HepG2 (cell line): ENCODE data around the gene OR2A42. TPM values are rescaled to one million over a fixed set of nuclear protein-coding genes. Genes with fewer than 3 reads are reported as not detected.
"Not testable (repeated sequence)": the region's sequence is repeated elsewhere in the genome, so short reads cannot be mapped to it uniquely, and the experiment has no call there.

Experiments
- ATAC-seq: fragments of 200-7000 bp; cut with Tn5 transposase; 3 replicates; pipeline ENCODE4 v1.9.1; 2020; ENCODE audit warnings: mild to moderate bottlenecking, moderate library complexity
- BruUV-seq: library from RNA; stranded (reverse); fragments of 400-500 nt; replicated peaks from 2 replicates; lab custom pipeline; 2021; lab: Mats Ljungman, UMichigan
- CTCF ChIA-PET: fragments of 300-600 bp; formaldehyde crosslinking; extraction: SDS; loops from one replicate; lab custom pipeline; 2021; ENCODE audit warnings: low total read pairs, inconsistent platforms, low intra/inter-chr PET ratio; lab: Yijun Ruan, JAX
- POLR2A ChIA-PET: fragments of 350-600 bp; sonication (Branson Sonifier 250); formaldehyde crosslinking; loops from one replicate; lab custom pipeline; 2020; ENCODE audit warnings: antibody characterized with exemption, inconsistent platforms; lab: Yijun Ruan, JAX
- DNase-seq: peaks from one replicate; pipeline ENCODE4 v3.0.0-alpha.2; 2015; ENCODE audit warnings: low spot score
- FAIRE-seq: peaks from 3 replicates; lab custom pipeline; 2011; peaks lifted over from hg19 to GRCh38; lab: Jason Lieb, UNC
- H2AFZ ChIP-seq: one replicate; pipeline ENCODE4 v1.6.1; 2011; ENCODE audit warnings: low read length, inconsistent platforms
- H3K27ac ChIP-seq: fragments of 300-600 bp; 3 replicates; pipeline ENCODE4 v1.8.0; 2011; ENCODE audit warnings: mixed run types, mild to moderate bottlenecking, mixed read lengths, low read length, inconsistent platforms; ENCODE audit not compliant: insufficient read depth; ENCODE audit errors: extremely low read length
- H3K27me3 ChIP-seq, 2 experiments: fragments of 200-600 bp in 1 of 2; 2 replicates in 1 of 2; 3 replicates in 1 of 2; pipeline versions ENCODE4 v1.6.0 to v1.8.0; 2011; ENCODE audit warnings: low read length in 2 of 2, mild to moderate bottlenecking in 2 of 2, moderate library complexity in 2 of 2, inconsistent platforms in 1 of 2; ENCODE audit not compliant: insufficient read depth in 2 of 2, control insufficient read depth in 1 of 2
- H3K36me3 ChIP-seq, 2 experiments: fragments of 200-600 bp in 1 of 2; replicated peaks in 1 of 2; 2 replicates in 1 of 2; 3 replicates in 1 of 2; pipeline versions ENCODE4 v1.5.1 to v1.8.0; 2011; ENCODE audit warnings: low read length in 2 of 2, inconsistent platforms in 1 of 2; ENCODE audit not compliant: insufficient read depth in 2 of 2, control insufficient read depth in 1 of 2
- H3K4me1 ChIP-seq: 2 replicates; pipeline ENCODE4 v1.5.1; 2012; ENCODE audit warnings: low read length, inconsistent platforms; ENCODE audit not compliant: insufficient read depth
- H3K4me2 ChIP-seq: 2 replicates; pipeline ENCODE4 v1.6.0; 2011; ENCODE audit warnings: low read depth, low read length, inconsistent platforms
- H3K4me3 ChIP-seq, 3 experiments: fragments of 200-600 bp in 1 of 3; sonication (generic), shearing (Covaris generic) in 1 of 3; replicated peaks in 1 of 3; 2 replicates each; pipeline ENCODE4 v1.5.1; 2011 to 2016; ENCODE audit warnings: low read length in 3 of 3, inconsistent platforms in 2 of 3, low read depth in 2 of 3, mild to moderate bottlenecking in 2 of 3, control low read depth in 1 of 3, mixed read lengths in 1 of 3; ENCODE audit not compliant: insufficient read depth in 1 of 3
- H3K79me2 ChIP-seq: one replicate; pipeline ENCODE4 v1.6.1; 2011; ENCODE audit warnings: low read length, inconsistent platforms; ENCODE audit not compliant: insufficient read depth
- H3K9ac ChIP-seq: 2 replicates; pipeline ENCODE4 v1.6.0; 2011; ENCODE audit warnings: mild to moderate bottlenecking, low read depth, low read length, inconsistent platforms; ENCODE audit not compliant: insufficient read depth
- H3K9me3 ChIP-seq: 2 replicates; pipeline ENCODE4 v1.5.1; 2012; ENCODE audit warnings: mild to moderate bottlenecking, low read length
- H4K20me1 ChIP-seq: 2 replicates; pipeline ENCODE4 v1.6.0; 2011; ENCODE audit warnings: inconsistent platforms, mild to moderate bottlenecking, low read length, moderate library complexity; ENCODE audit not compliant: insufficient read depth
- WGBS: methylation state at CpG from one replicate; pipeline ENCODE4 v1.1.6; 2017; ENCODE audit warnings: low lambda C conversion rate; 5-methylcytosine and 5-hydroxymethylcytosine counted together
- in situ Hi-C: cut with HindIII; loops from 2 replicates; pipeline ENCODE4 v1.10.0; 2017; ENCODE audit warnings: low pct_unique_long_range_greater_than_20kb; ENCODE audit not compliant: extremely low pct_ligation_motif_present
- intact Hi-C: fragments of 100-400 bp; cut with micrococcal nuclease; formaldehyde crosslinking; loops from one replicate; pipeline ENCODE4 v1.10.0; 2022; ENCODE audit not compliant: unreplicated experiment
- polyA plus RNA-seq, 8 experiments: library from polyadenylated mRNA; depleted of rRNA in 3 of 8; stranded (reverse) in 7 of 8; unstranded in 1 of 8; fragments of >200 nt; fragmentation: Illumina TruSeq in 4 of 8; extraction: Trizol in 4 of 8; gene quantifications; 2 replicates each; pipeline versions ENCODE4 v1.2.1 to v1.2.3, GENCODE V29; 2011 to 2016; ENCODE audit warnings: low read depth in 4 of 8, missing spikeins in 1 of 8, mixed read lengths in 1 of 8; ENCODE audit not compliant: insufficient read depth in 1 of 8
- total RNA-seq, 5 experiments: library from RNA; depleted of rRNA; stranded (reverse); fragments of >200 nt; fragmentation: Illumina TruSeq; extraction: Trizol; gene quantifications; 2 replicates each; pipeline ENCODE4 v1.2.3, GENCODE V29; 2016; ENCODE audit warnings: low read depth in 1 of 5

The OR2A42 gene
- total and polyA plus RNA-seq, 2 of the 13 experiments (the other 11 are each of a cell fraction or from before 2014, with no cell fraction given): not detected

DNA sequence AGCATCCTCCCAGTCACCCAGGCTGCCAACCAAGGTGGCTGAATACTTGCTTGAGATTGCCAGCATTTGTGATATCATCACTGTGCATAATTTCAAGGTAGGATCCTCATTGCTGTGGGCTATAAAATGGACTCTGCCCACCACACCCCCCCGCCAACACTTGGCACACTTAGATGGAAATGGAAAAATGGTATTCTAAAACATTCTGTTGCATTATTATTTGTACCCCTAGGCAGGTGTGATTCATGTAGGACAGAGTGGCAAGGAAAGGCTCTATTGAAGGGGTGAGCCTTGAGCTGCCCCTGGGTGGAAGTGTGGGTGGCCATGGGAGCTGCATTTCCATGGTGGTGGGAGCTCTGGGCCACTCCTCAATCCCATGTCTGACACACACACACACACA lies 20.8 kb downstream of the OR2A42 start:
- DNase-seq, H3K9ac ChIP-seq, H3K27me3 ChIP-seq, H3K27ac ChIP-seq, CTCF ChIA-PET, H3K79me2 ChIP-seq, BruUV-seq, H3K4me3 ChIP-seq, ATAC-seq, H3K9me3 ChIP-seq, H3K36me3 ChIP-seq, intact Hi-C loops, H3K4me1 ChIP-seq, H2AFZ ChIP-seq, in situ Hi-C loops, H3K4me2 ChIP-seq, POLR2A ChIA-PET, FAIRE-seq, H4K20me1 ChIP-seq: not testable (repeated sequence)
- WGBS: 83% methylated on average over 1 of the region's 1 CpG

DNA sequence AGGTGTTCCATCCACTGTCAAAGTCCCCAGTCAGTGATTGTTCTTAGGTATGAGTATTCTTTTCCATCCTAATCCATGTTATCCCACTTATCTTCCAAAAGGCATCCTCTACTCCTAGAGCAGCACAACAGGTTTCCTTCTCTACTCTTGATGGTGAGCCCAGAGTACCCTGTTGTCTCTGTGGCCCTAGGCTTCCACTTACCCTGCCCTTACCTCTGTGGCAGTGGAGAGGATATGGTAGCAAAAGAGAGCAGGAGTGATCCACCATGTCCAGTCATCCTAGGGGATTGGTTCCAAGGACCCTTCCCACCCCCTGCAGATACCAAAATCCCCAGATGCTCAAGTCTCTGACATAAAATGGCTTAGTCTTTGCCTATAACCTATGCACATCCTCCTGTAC lies 22.2 kb downstream of the OR2A42 start:
- DNase-seq, H4K20me1 ChIP-seq, POLR2A ChIA-PET, H3K9ac ChIP-seq, in situ Hi-C loops, H3K79me2 ChIP-seq, H3K4me2 ChIP-seq, H3K27ac ChIP-seq, H3K9me3 ChIP-seq, H3K27me3 ChIP-seq, ATAC-seq, FAIRE-seq, BruUV-seq, H2AFZ ChIP-seq, H3K36me3 ChIP-seq, H3K4me1 ChIP-seq, CTCF ChIA-PET, H3K4me3 ChIP-seq, intact Hi-C loops: not testable (repeated sequence)

DNA sequence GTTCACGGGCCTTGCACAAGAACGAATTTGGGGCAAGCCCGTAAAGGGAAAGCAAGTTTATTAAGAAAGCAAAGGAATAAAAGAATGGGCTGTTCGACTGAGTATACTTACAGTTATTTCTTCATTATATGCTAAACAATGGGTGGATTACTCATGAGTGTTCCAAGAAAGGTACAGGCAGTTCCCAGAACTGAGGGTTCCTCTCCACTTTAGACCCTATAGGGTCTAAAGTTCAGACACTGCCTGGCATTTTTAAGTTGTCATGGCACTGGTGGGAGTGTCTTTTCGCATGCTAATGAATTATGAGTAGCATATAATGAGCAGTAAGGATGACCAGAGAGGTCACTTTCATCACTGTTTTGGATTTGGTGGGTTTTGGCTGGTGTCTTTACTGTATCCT lies 34.1 kb downstream of the OR2A42 start:
- WGBS: no CpG with 5 or more reads among the region's 5 CpGs
- H3K4me1 ChIP-seq, DNase-seq, H3K27me3 ChIP-seq, H3K79me2 ChIP-seq, H4K20me1 ChIP-seq, H3K4me3 ChIP-seq, H3K9me3 ChIP-seq, BruUV-seq, POLR2A ChIA-PET, FAIRE-seq, ATAC-seq, in situ Hi-C loops, H2AFZ ChIP-seq, CTCF ChIA-PET, H3K9ac ChIP-seq, H3K4me2 ChIP-seq, intact Hi-C loops, H3K27ac ChIP-seq, H3K36me3 ChIP-seq: not testable (repeated sequence)

DNA sequence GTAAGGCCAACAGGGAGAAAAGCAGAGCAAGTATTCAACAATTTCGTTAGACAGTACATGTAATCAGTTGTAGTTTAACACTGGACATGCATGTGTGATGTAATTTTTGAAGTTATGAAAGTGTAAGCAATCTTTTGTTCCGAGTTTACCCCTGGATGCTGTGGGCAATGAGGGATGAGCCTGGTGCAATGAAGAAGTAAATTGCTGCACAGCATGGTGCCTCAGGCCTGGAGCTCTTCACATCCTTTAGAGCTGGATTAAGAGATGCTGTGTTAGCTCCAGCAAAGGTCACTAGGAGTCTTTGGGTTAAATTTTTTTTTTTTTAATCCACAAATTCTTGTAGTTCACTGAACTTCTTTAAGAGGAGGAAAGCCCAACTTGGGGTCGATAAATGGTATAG lies 36.3 kb downstream of the OR2A42 start:
- intact Hi-C loops, DNase-seq, ATAC-seq, BruUV-seq, H4K20me1 ChIP-seq, H3K79me2 ChIP-seq, H3K27ac ChIP-seq, FAIRE-seq, H3K9ac ChIP-seq, H2AFZ ChIP-seq, H3K4me3 ChIP-seq, H3K9me3 ChIP-seq, CTCF ChIA-PET, H3K4me2 ChIP-seq, H3K36me3 ChIP-seq, H3K4me1 ChIP-seq, POLR2A ChIA-PET, in situ Hi-C loops, H3K27me3 ChIP-seq: not testable (repeated sequence)
- no CpG with 5 or more reads among the region's 3 CpGs for WGBS
